HepG2 (cell line): ENCODE data around the gene FRMD4B. TPM values are rescaled to one million over a fixed set of nuclear protein-coding genes. Genes with fewer than 3 reads are reported as not detected.

Source experiments
- ATAC-seq: fragments of 200-7000 bp; cut with Tn5 transposase; 3 replicates; pipeline ENCODE4 v1.9.1; 2020; ENCODE audit warnings: mild to moderate bottlenecking, moderate library complexity
- BruUV-seq: library from RNA; stranded (reverse); fragments of 400-500 nt; replicated peaks from 2 replicates; lab custom pipeline; 2021; lab: Mats Ljungman, UMichigan
- CTCF ChIA-PET: fragments of 300-600 bp; formaldehyde crosslinking; extraction: SDS; loops from one replicate; lab custom pipeline; 2021; ENCODE audit warnings: low total read pairs, inconsistent platforms, low intra/inter-chr PET ratio; lab: Yijun Ruan, JAX
- POLR2A ChIA-PET: fragments of 350-600 bp; sonication (Branson Sonifier 250); formaldehyde crosslinking; loops from one replicate; lab custom pipeline; 2020; ENCODE audit warnings: antibody characterized with exemption, inconsistent platforms; lab: Yijun Ruan, JAX
- DNase-seq: peaks from one replicate; pipeline ENCODE4 v3.0.0-alpha.2; 2015; ENCODE audit warnings: low spot score
- FAIRE-seq: peaks from 3 replicates; lab custom pipeline; 2011; peaks lifted over from hg19 to GRCh38; lab: Jason Lieb, UNC
- H2AFZ ChIP-seq: one replicate; pipeline ENCODE4 v1.6.1; 2011; ENCODE audit warnings: low read length, inconsistent platforms
- H3K27ac ChIP-seq: fragments of 300-600 bp; 3 replicates; pipeline ENCODE4 v1.8.0; 2011; ENCODE audit warnings: mixed run types, mild to moderate bottlenecking, mixed read lengths, low read length, inconsistent platforms; ENCODE audit not compliant: insufficient read depth; ENCODE audit errors: extremely low read length
- H3K27me3 ChIP-seq, 2 experiments: fragments of 200-600 bp in 1 of 2; 2 replicates in 1 of 2; 3 replicates in 1 of 2; pipeline versions ENCODE4 v1.6.0 to v1.8.0; 2011; ENCODE audit warnings: low read length in 2 of 2, mild to moderate bottlenecking in 2 of 2, moderate library complexity in 2 of 2, inconsistent platforms in 1 of 2; ENCODE audit not compliant: insufficient read depth in 2 of 2, control insufficient read depth in 1 of 2
- H3K36me3 ChIP-seq, 2 experiments: fragments of 200-600 bp in 1 of 2; replicated peaks in 1 of 2; 2 replicates in 1 of 2; 3 replicates in 1 of 2; pipeline versions ENCODE4 v1.5.1 to v1.8.0; 2011; ENCODE audit warnings: low read length in 2 of 2, inconsistent platforms in 1 of 2; ENCODE audit not compliant: insufficient read depth in 2 of 2, control insufficient read depth in 1 of 2
- H3K4me1 ChIP-seq: 2 replicates; pipeline ENCODE4 v1.5.1; 2012; ENCODE audit warnings: low read length, inconsistent platforms; ENCODE audit not compliant: insufficient read depth
- H3K4me2 ChIP-seq: 2 replicates; pipeline ENCODE4 v1.6.0; 2011; ENCODE audit warnings: low read depth, low read length, inconsistent platforms
- H3K4me3 ChIP-seq, 3 experiments: fragments of 200-600 bp in 1 of 3; sonication (generic), shearing (Covaris generic) in 1 of 3; replicated peaks in 1 of 3; 2 replicates each; pipeline ENCODE4 v1.5.1; 2011 to 2016; ENCODE audit warnings: low read length in 3 of 3, inconsistent platforms in 2 of 3, low read depth in 2 of 3, mild to moderate bottlenecking in 2 of 3, control low read depth in 1 of 3, mixed read lengths in 1 of 3; ENCODE audit not compliant: insufficient read depth in 1 of 3
- H3K79me2 ChIP-seq: one replicate; pipeline ENCODE4 v1.6.1; 2011; ENCODE audit warnings: low read length, inconsistent platforms; ENCODE audit not compliant: insufficient read depth
- H3K9ac ChIP-seq: 2 replicates; pipeline ENCODE4 v1.6.0; 2011; ENCODE audit warnings: mild to moderate bottlenecking, low read depth, low read length, inconsistent platforms; ENCODE audit not compliant: insufficient read depth
- H3K9me3 ChIP-seq: 2 replicates; pipeline ENCODE4 v1.5.1; 2012; ENCODE audit warnings: mild to moderate bottlenecking, low read length
- H4K20me1 ChIP-seq: 2 replicates; pipeline ENCODE4 v1.6.0; 2011; ENCODE audit warnings: inconsistent platforms, mild to moderate bottlenecking, low read length, moderate library complexity; ENCODE audit not compliant: insufficient read depth
- CTCF ChIP-seq: sonication (generic); formaldehyde crosslinking; IDR thresholded peaks from 2 replicates; pipeline ENCODE4 v1.5.0; 2020; ENCODE audit warnings: mild to moderate bottlenecking, missing genetic modification reagents, moderate library complexity
- FOXK2 ChIP-seq: fragments of 450-650 bp; IDR thresholded peaks from 2 replicates; pipeline ENCODE4 v1.6.1; 2016
- GATAD2A ChIP-seq: IDR thresholded peaks from 2 replicates; pipeline ENCODE4 v1.6.1; 2016
- NR3C1 ChIP-seq: sonication (generic); formaldehyde crosslinking; IDR thresholded peaks from 2 replicates; pipeline ENCODE4 v1.4.0; 2020; ENCODE audit warnings: missing genetic modification reagents
- RFX1 ChIP-seq: fragments of 450-650 bp; IDR thresholded peaks from 2 replicates; pipeline ENCODE4 v1.6.1; 2017
- SMC3 ChIP-seq: IDR thresholded peaks from 2 replicates; pipeline ENCODE4 v1.6.1; 2011; ENCODE audit warnings: low read length, improper control_type of control experiment
- STAG1 ChIP-seq: sonication (generic); formaldehyde crosslinking; IDR thresholded peaks from 2 replicates; pipeline ENCODE4 v1.4.0; 2020; ENCODE audit warnings: missing genetic modification reagents
- TEAD3 ChIP-seq: optimal IDR thresholded peaks from 2 replicates; pipeline ENCODE3; 2016; ENCODE audit warnings: borderline replicate concordance
- ZNF607 ChIP-seq: sonication (generic); formaldehyde crosslinking; IDR thresholded peaks from 2 replicates; pipeline ENCODE4 v1.5.1; 2020; ENCODE audit warnings: missing genetic modification reagents, mild to moderate bottlenecking, borderline replicate concordance
- WGBS: methylation state at CpG from one replicate; pipeline ENCODE4 v1.1.6; 2017; ENCODE audit warnings: low lambda C conversion rate; 5-methylcytosine and 5-hydroxymethylcytosine counted together
- in situ Hi-C: cut with HindIII; loops from 2 replicates; pipeline ENCODE4 v1.10.0; 2017; ENCODE audit warnings: low pct_unique_long_range_greater_than_20kb; ENCODE audit not compliant: extremely low pct_ligation_motif_present
- intact Hi-C: fragments of 100-400 bp; cut with micrococcal nuclease; formaldehyde crosslinking; loops from one replicate; pipeline ENCODE4 v1.10.0; 2022; ENCODE audit not compliant: unreplicated experiment
- polyA plus RNA-seq, 8 experiments: library from polyadenylated mRNA; depleted of rRNA in 3 of 8; stranded (reverse) in 7 of 8; unstranded in 1 of 8; fragments of >200 nt; fragmentation: Illumina TruSeq in 4 of 8; extraction: Trizol in 4 of 8; gene quantifications; 2 replicates each; pipeline versions ENCODE4 v1.2.1 to v1.2.3, GENCODE V29; 2011 to 2016; ENCODE audit warnings: low read depth in 4 of 8, missing spikeins in 1 of 8, mixed read lengths in 1 of 8; ENCODE audit not compliant: insufficient read depth in 1 of 8
- total RNA-seq, 5 experiments: library from RNA; depleted of rRNA; stranded (reverse); fragments of >200 nt; fragmentation: Illumina TruSeq; extraction: Trizol; gene quantifications; 2 replicates each; pipeline ENCODE4 v1.2.3, GENCODE V29; 2016; ENCODE audit warnings: low read depth in 1 of 5

Gene FRMD4B
- total and polyA plus RNA-seq, 2 of the 13 experiments (the other 11 are each of a cell fraction or from before 2014, with no cell fraction given) = 3.0 to 3.3 TPM

- CTCF ChIA-PET = interaction anchor here (1.4 kb wide), 1 partner anchor 148 kb away, joined by 5 read pairs; no protein-coding TSS in a partner anchor
- FAIRE-seq (peak; percentile 71), DNase-seq (peak; percentile 18), ATAC-seq (peak; percentile 92)
- H2AFZ ChIP-seq = no peak overlapping the region
- H3K9me3 ChIP-seq = no peaks in the 10 kb centered on the region
- no peaks in the 10 kb centered on the region for H4K20me1 ChIP-seq
- H3K9ac ChIP-seq = no peak overlapping the region
- intact Hi-C loops (loop anchor here (5.0 kb wide), 1 partner anchor 362 kb away; no protein-coding TSS in a partner anchor), in situ Hi-C loops (loop anchor here (5.0 kb wide), 1 partner anchor 148 kb away; no protein-coding TSS in a partner anchor)
- no TSS peak for BruUV-seq
- no peak overlapping the region for H3K4me2 ChIP-seq
- no peak overlapping the region for H3K4me3 ChIP-seq
- no peaks in the 10 kb centered on the region for H3K4me1 ChIP-seq
- H3K27me3 ChIP-seq = peaks cover 0 to 7% of the 10 kb centered on the region in 2 experiments; a peak in 2 of 5 replicates
- WGBS = 10% methylated on average over 3 of the region's 3 CpGs
- POLR2A ChIA-PET = no interaction called here
- H3K79me2 ChIP-seq = no peaks in the 10 kb centered on the region
- H3K27ac ChIP-seq = no peak overlapping the region
- no peaks in the 10 kb centered on the region for H3K36me3 ChIP-seq
- peak; percentile 57 for TF ChIP-seq CTCF (CRISPR knock-in tag)
- no peak for TF ChIP-seq ZNF607 (CRISPR knock-in tag)
- TF ChIP-seq GATAD2A (CRISPR knock-in tag) = no peak
- TF ChIP-seq FOXK2 = no peak
- no peak for TF ChIP-seq RFX1
- TF ChIP-seq SMC3 = peak; percentile 45; the same call in 1 of the 2 replicates
- TF ChIP-seq TEAD3 = peak; percentile 19
- TF ChIP-seq STAG1 (CRISPR knock-in tag) = peak; percentile 35
- no peak for TF ChIP-seq NR3C1 (CRISPR knock-in tag)
These were observed 76.1 kb downstream of the FRMD4B start for GRCh38 chr3:69309814-69310213.
